HCT116 (cell line): ENCODE measurements around the gene RTL1. TPM values are rescaled to one million over a fixed set of nuclear protein-coding genes. Genes with fewer than 3 reads are reported as not detected.

Source experiments
- ATAC-seq: fragments of 200-7000 bp; cut with Tn5 transposase; 2 replicates; pipeline ENCODE4 v1.9.1; 2020; ENCODE audit warnings: mild to moderate bottlenecking, moderate library complexity
- BruUV-seq: library from RNA; stranded (reverse); fragments of 400-500 nt; replicated peaks from 2 replicates; lab custom pipeline; 2021; lab: Mats Ljungman, UMichigan
- CTCF ChIA-PET: fragments of 300-600 bp; sonication (Branson Sonifier 250); formaldehyde crosslinking; loops from one replicate; lab custom pipeline; 2021; ENCODE audit warnings: antibody characterized with exemption; lab: Charles Lee
- POLR2A ChIA-PET: fragments of 300-600, 350-600 bp; sonication (Branson Sonifier 250); formaldehyde crosslinking; loops from one replicate; lab custom pipeline; 2021; ENCODE audit warnings: antibody characterized with exemption; lab: Charles Lee
- RAD21 ChIA-PET, 2 experiments: fragments of 300-600 bp; sonication (Branson Sonifier 250); formaldehyde crosslinking; loops; one replicate each; lab custom pipeline; 2023; ENCODE audit warnings: low total read pairs in 2 of 2; ENCODE audit not compliant: uncharacterized antibody in 2 of 2, unreplicated experiment in 2 of 2, low non-redundant PET in 1 of 2; lab: Charles Lee
- DNase-seq: peaks from one replicate; pipeline ENCODE4 v3.0.0-alpha.2; 2010; ENCODE audit warnings: low read depth, low spot score
- H2AFZ ChIP-seq: fragments of 200-600 bp; shearing (Covaris generic), sonication (generic); 2 replicates; pipeline ENCODE4 v1.6.1; 2017; ENCODE audit warnings: low read depth, mixed run types, mixed read lengths, antibody characterized with exemption, low read length; ENCODE audit not compliant: poor library complexity, severe bottlenecking
- H3K27ac ChIP-seq: 2 replicates; pipeline ENCODE4 v1.5.1; 2012; ENCODE audit warnings: low read depth, low read length
- H3K27me3 ChIP-seq: fragments of 200-600 bp; sonication (generic); 2 replicates; pipeline ENCODE4 v1.6.1; 2016; ENCODE audit warnings: mixed run types, low read length, mixed read lengths; ENCODE audit not compliant: insufficient read depth
- H3K36me3 ChIP-seq, 2 experiments: fragments of 200-500 bp in 1 of 2; fragments of 200-600 bp in 1 of 2; sonication (Bioruptor generic) in 1 of 2; sonication (generic) in 1 of 2; 2 replicates each; pipeline versions ENCODE4 v1.5.1 to v1.6.1; 2014 to 2016; ENCODE audit warnings: low read length in 2 of 2, inconsistent platforms in 1 of 2, mixed read lengths in 1 of 2, mixed run types in 1 of 2; ENCODE audit not compliant: insufficient read depth in 2 of 2, control insufficient read depth in 1 of 2
- H3K4me1 ChIP-seq, 2 experiments: fragments of 200-600 bp in 1 of 2; sonication (generic) in 1 of 2; 2 replicates each; pipeline versions ENCODE4 v1.5.1 to v1.6.1; 2012 to 2017; ENCODE audit warnings: low read length in 2 of 2, inconsistent platforms in 1 of 2, mild to moderate bottlenecking in 1 of 2, mixed read lengths in 1 of 2, mixed run types in 1 of 2, moderate library complexity in 1 of 2; ENCODE audit not compliant: insufficient read depth in 2 of 2, control insufficient read depth in 1 of 2
- H3K4me2 ChIP-seq: fragments of 200-600 bp; sonication (generic); 2 replicates; pipeline ENCODE4 v1.6.1; 2017; ENCODE audit warnings: mixed run types, low read length, mixed read lengths
- H3K4me3 ChIP-seq, 2 experiments: fragments of 200-600 bp in 1 of 2; sonication (generic) in 1 of 2; replicated peaks in 1 of 2; 2 replicates each; pipeline ENCODE4 v1.5.1; 2011 to 2016; ENCODE audit warnings: low read length in 2 of 2, control low read depth in 1 of 2, low read depth in 1 of 2, mild to moderate bottlenecking in 1 of 2, mixed read lengths in 1 of 2, mixed run types in 1 of 2
- H3K79me2 ChIP-seq: fragments of 200-600 bp; sonication (generic); 2 replicates; pipeline ENCODE4 v1.6.1; 2017; ENCODE audit warnings: mild to moderate bottlenecking, mixed run types, low read length, moderate library complexity, mixed read lengths; ENCODE audit not compliant: insufficient read depth
- H3K9ac ChIP-seq: fragments of 200-600 bp; sonication (generic); 2 replicates; pipeline ENCODE4 v1.6.1; 2016; ENCODE audit warnings: low read length, mixed read lengths
- H3K9me2 ChIP-seq: fragments of 200-600 bp; sonication (generic), shearing (Covaris generic); 2 replicates; pipeline ENCODE4 v1.6.1; 2017; ENCODE audit warnings: mixed run types, mild to moderate bottlenecking, moderate library complexity; ENCODE audit not compliant: insufficient read depth
- H3K9me3 ChIP-seq, 2 experiments: fragments of 200-500 bp in 1 of 2; fragments of 200-600 bp in 1 of 2; sonication (Bioruptor generic) in 1 of 2; sonication (generic) in 1 of 2; 2 replicates each; pipeline ENCODE4 v1.6.1; 2014 to 2017; ENCODE audit warnings: low read length in 2 of 2, mixed read lengths in 2 of 2, inconsistent platforms in 1 of 2, low read depth in 1 of 2, mild to moderate bottlenecking in 1 of 2, mixed run types in 1 of 2, moderate library complexity in 1 of 2; ENCODE audit not compliant: control insufficient read depth in 1 of 2, insufficient read depth in 1 of 2
- H4K20me1 ChIP-seq: fragments of 200-600 bp; sonication (generic), shearing (Covaris generic); 2 replicates; pipeline ENCODE4 v1.6.1; 2017; ENCODE audit warnings: mixed run types, mild to moderate bottlenecking, moderate library complexity; ENCODE audit not compliant: insufficient read depth
- CBX3 ChIP-seq: IDR thresholded peaks from 2 replicates; pipeline ENCODE4 v1.6.1; 2012; ENCODE audit warnings: low read depth
- CEBPB ChIP-seq: IDR thresholded peaks from 2 replicates; pipeline ENCODE4 v1.6.1; 2012; ENCODE audit warnings: low read depth
- ELF1 ChIP-seq: IDR thresholded peaks from 2 replicates; pipeline ENCODE4 v1.6.1; 2012; ENCODE audit warnings: low read depth, borderline replicate concordance
- EZH2 ChIP-seq: fragments of 200-600 bp; sonication (generic); IDR thresholded peaks from 2 replicates; pipeline ENCODE4 v1.6.1; 2017; ENCODE audit warnings: antibody characterized with exemption, mixed run types
- FOSL1 ChIP-seq: IDR thresholded peaks from 2 replicates; pipeline ENCODE4 v1.6.1; 2012; ENCODE audit warnings: low read depth
- POLR2A ChIP-seq: IDR thresholded peaks from 2 replicates; pipeline ENCODE4 v1.7.0; 2011; ENCODE audit warnings: borderline replicate concordance; ENCODE audit not compliant: insufficient read depth, insufficient read length; ENCODE audit errors: extremely low read depth
- RAD21 ChIP-seq: IDR thresholded peaks from 2 replicates; pipeline ENCODE4 v1.6.1; 2012; ENCODE audit warnings: low read depth, mild to moderate bottlenecking
- SP1 ChIP-seq: IDR thresholded peaks from 2 replicates; pipeline ENCODE4 v1.6.1; 2012; ENCODE audit warnings: low read depth
- TCF7L2 ChIP-seq: IDR thresholded peaks from 2 replicates; pipeline ENCODE4 v1.7.0; 2011; ENCODE audit warnings: borderline replicate concordance, inconsistent platforms; ENCODE audit not compliant: insufficient read depth, insufficient read length; ENCODE audit errors: extremely low read depth
- ZNF274 ChIP-seq: fragments of 200-500 bp; sonication (Bioruptor generic); IDR thresholded peaks from 2 replicates; pipeline ENCODE4 v1.6.1; 2014; ENCODE audit warnings: mild to moderate bottlenecking, low read depth, low read length, inconsistent platforms
- intact Hi-C: fragments of 100-400 bp; cut with micrococcal nuclease; formaldehyde crosslinking; loops from 2 replicates; pipeline ENCODE4 v1.10.0; 2022
- total RNA-seq: library from RNA; stranded (reverse); gene quantifications from one replicate; pipeline ENCODE4 v1.2.1, GENCODE V29; 2021; ENCODE audit not compliant: unreplicated experiment
- TF ChIP-seq, protein P1 (sequence below): IDR thresholded peaks from 2 replicates; pipeline ENCODE4 v1.6.1; 2012
- TF ChIP-seq, protein P2 (sequence below): IDR thresholded peaks from 2 replicates; pipeline ENCODE4 v1.6.1; 2012; ENCODE audit warnings: low read depth

Gene RTL1
- total RNA-seq, 1 experiment from 2014 or later, result not detected

DNA sequence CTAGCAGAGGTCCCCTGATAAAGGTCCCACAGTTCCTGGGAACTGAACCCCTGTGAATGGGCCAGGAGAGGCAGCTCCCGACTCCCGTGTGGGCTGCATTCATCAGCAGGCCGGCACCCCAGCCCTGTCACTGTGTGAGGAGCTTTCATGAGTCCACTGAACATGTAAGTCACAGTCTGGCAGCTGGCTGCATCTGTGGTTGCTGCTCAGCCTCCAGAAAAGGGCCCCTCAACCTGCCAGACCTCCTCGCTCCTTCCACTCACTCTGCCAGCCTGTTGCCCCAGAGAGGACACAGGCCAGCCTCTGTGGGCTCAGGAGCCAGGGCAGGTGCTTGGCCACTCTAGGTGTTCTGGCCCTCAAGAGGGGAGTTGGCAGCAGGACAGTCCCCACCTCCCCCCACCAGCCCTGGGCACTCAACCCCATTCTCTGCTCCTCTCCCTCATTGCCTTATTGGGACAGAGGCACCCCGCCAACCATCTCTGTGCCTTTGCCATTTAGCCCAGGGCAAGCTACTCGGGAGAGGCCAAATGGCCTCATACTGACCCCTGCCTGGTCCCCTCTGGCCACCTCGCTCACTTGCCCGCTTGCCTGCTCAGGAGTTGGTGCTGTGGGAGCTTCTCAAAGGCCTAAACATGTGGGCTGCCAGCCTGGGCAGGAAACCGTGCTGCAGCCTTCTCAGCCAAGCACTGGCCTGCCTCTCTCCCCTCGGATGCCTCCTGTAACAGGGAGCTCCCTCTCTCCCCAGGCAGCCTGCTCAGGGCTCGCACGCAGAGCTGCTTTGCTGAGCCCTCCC is 1.9 kb downstream of the RTL1 start:
- no peaks in the 10 kb centered on the region for H3K79me2 ChIP-seq
- H3K27ac ChIP-seq, result no peak overlapping the region
- H3K9me2 ChIP-seq, result no peaks in the 10 kb centered on the region
- 0 out of 2 replicates have a peak, but pooled peaks cover 6% of the 10 kb centered on the region for H3K27me3 ChIP-seq
- no peak overlapping the region for H3K4me3 ChIP-seq
- ChIA-PET CTCF (interaction anchor here (0.8 to 2.7 kb wide), 10 partner anchors 10 to 518 kb away, joined by 3 to 14 read pairs (median 4); no protein-coding TSS in a partner anchor), RAD21 (interaction anchor here (0.6 to 1.6 kb wide), 6 partner anchors 49 to 764 kb away, joined by 3 to 5 read pairs (median 4); no protein-coding TSS in a partner anchor), POLR2A (no interaction called here)
- no peaks in the 10 kb centered on the region for H3K9me3 ChIP-seq
- no peaks in the 10 kb centered on the region for H4K20me1 ChIP-seq
- no TSS peak for BruUV-seq
- H3K4me2 ChIP-seq, result no peak overlapping the region
- no peaks in the 10 kb centered on the region for H3K36me3 ChIP-seq
- H3K4me1 ChIP-seq, result peaks cover 0 to 7% of the 10 kb centered on the region in 2 experiments; a peak in 1 of 4 replicates
- no peak for DNase-seq
- TF ChIP-seq ELF1, result no peak
- TF ChIP-seq, protein P1, sequence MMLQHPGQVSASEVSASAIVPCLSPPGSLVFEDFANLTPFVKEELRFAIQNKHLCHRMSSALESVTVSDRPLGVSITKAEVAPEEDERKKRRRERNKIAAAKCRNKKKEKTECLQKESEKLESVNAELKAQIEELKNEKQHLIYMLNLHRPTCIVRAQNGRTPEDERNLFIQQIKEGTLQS, result no peak
- no peak for TF ChIP-seq RAD21
- TF ChIP-seq, protein P2, sequence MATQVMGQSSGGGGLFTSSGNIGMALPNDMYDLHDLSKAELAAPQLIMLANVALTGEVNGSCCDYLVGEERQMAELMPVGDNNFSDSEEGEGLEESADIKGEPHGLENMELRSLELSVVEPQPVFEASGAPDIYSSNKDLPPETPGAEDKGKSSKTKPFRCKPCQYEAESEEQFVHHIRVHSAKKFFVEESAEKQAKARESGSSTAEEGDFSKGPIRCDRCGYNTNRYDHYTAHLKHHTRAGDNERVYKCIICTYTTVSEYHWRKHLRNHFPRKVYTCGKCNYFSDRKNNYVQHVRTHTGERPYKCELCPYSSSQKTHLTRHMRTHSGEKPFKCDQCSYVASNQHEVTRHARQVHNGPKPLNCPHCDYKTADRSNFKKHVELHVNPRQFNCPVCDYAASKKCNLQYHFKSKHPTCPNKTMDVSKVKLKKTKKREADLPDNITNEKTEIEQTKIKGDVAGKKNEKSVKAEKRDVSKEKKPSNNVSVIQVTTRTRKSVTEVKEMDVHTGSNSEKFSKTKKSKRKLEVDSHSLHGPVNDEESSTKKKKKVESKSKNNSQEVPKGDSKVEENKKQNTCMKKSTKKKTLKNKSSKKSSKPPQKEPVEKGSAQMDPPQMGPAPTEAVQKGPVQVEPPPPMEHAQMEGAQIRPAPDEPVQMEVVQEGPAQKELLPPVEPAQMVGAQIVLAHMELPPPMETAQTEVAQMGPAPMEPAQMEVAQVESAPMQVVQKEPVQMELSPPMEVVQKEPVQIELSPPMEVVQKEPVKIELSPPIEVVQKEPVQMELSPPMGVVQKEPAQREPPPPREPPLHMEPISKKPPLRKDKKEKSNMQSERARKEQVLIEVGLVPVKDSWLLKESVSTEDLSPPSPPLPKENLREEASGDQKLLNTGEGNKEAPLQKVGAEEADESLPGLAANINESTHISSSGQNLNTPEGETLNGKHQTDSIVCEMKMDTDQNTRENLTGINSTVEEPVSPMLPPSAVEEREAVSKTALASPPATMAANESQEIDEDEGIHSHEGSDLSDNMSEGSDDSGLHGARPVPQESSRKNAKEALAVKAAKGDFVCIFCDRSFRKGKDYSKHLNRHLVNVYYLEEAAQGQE, result no peak
- TF ChIP-seq TCF7L2, result no peak
- no peak for TF ChIP-seq EZH2
- TF ChIP-seq FOSL1, result no peak
- TF ChIP-seq CEBPB, result no peak
- no peak for TF ChIP-seq SP1
- TF ChIP-seq CBX3, result no peak
- no peak for TF ChIP-seq POLR2A
- no peak for TF ChIP-seq ZNF274
- no peak overlapping the region for H2AFZ ChIP-seq
- intact Hi-C loops, result loop anchor here (1.0 to 10.0 kb wide), 6 partner anchors 50 to 764 kb away; no protein-coding TSS in a partner anchor
- H3K9ac ChIP-seq, result no peak overlapping the region
- no peak for ATAC-seq
